HG03558 (cell line): Measurements from ENCODE around the gene RESP18.

Experiments
- ATAC-seq: cut with Tn5 transposase; IDR thresholded peaks from one replicate; pipeline ENCODE4 v1.9.1; 2021; ENCODE audit warnings: moderate number of reproducible peaks; ENCODE audit not compliant: unreplicated experiment; ENCODE audit errors: extremely low read depth

The RESP18 gene

GRCh38 chr2:219332542-219332941 lies at the start of gene RESP18:
TSS of gene RESP18 (minus strand) at chr2:219332744.
- no peak for ATAC-seq

GRCh38 chr2:219381448-219381847 lies 48.9 kb upstream of the RESP18 start:
- ATAC-seq: no peak

GRCh38 chr2:219380926-219381325 lies 48.4 kb upstream of the RESP18 start:
- no peak for ATAC-seq

- ATAC-seq: no peak
Observed at GRCh38 chr2:219378163-219378851, 45.8 kb upstream of the RESP18 start.

GRCh38 chr2:219369447-219369861 lies 36.9 kb upstream of the RESP18 start:
- ATAC-seq: no peak

- ATAC-seq: no peak
Observed at GRCh38 chr2:219368690-219369191, 36.2 kb upstream of the RESP18 start.

GRCh38 chr2:219362524-219363164 lies 30.1 kb upstream of the RESP18 start:
- peak; percentile 49 for ATAC-seq

- ATAC-seq: no peak
Observed at GRCh38 chr2:219362072-219362471, 29.5 kb upstream of the RESP18 start.

GRCh38 chr2:219358170-219359075 lies 25.9 kb upstream of the RESP18 start:
- ATAC-seq: no peak

- ATAC-seq: no peak
Observed at GRCh38 chr2:219356834-219357233, 24.3 kb upstream of the RESP18 start.

- no peak for ATAC-seq
Observed at GRCh38 chr2:219354582-219354981, 22.0 kb upstream of the RESP18 start.

GRCh38 chr2:219353129-219353528 lies 20.6 kb upstream of the RESP18 start:
- no peak for ATAC-seq

GRCh38 chr2:219352448-219353023 lies 20.0 kb upstream of the RESP18 start:
- ATAC-seq: no peak

- ATAC-seq: no peak
Observed at GRCh38 chr2:219350710-219351221, 18.2 kb upstream of the RESP18 start.

GRCh38 chr2:219350215-219350614 lies 17.7 kb upstream of the RESP18 start:
- no peak for ATAC-seq

- ATAC-seq: no peak
Observed at GRCh38 chr2:219344751-219345430, 12.3 kb upstream of the RESP18 start.

- ATAC-seq: no peak
Observed at GRCh38 chr2:219335373-219335786, 2.8 kb upstream of the RESP18 start.

GRCh38 chr2:219334076-219334475 lies 1.5 kb upstream of the RESP18 start:
- ATAC-seq: no peak

- no peak for ATAC-seq
Observed at GRCh38 chr2:219331560-219332213, 857 bp downstream of the RESP18 start.
